GM23338 (cell line): Measurements from ENCODE around the gene CREB1. TPM values are rescaled to one million over a fixed set of nuclear protein-coding genes. Genes with fewer than 3 reads are reported as not detected.

Experiments used
- ATAC-seq: fragments of 200-7000 bp; cut with Tn5 transposase; 3 replicates; pipeline ENCODE4 v1.9.1; 2020
- DNase-seq: peaks from one replicate; pipeline ENCODE4 v3.0.0-alpha.2; 2015; ENCODE audit warnings: low spot score
- H2AFZ ChIP-seq: fragments of 200-600 bp; sonication (generic); 2 replicates; pipeline ENCODE4 v1.8.0; 2016; ENCODE audit warnings: antibody characterized with exemption, mild to moderate bottlenecking, moderate library complexity
- H3F3A ChIP-seq: fragments of 200-600 bp; sonication (generic); replicated peaks from 2 replicates; pipeline ENCODE4 v1.8.0; 2017; ENCODE audit warnings: antibody characterized with exemption, mixed run types, low read depth
- H3K27ac ChIP-seq: fragments of 200-600 bp; sonication (generic); 2 replicates; pipeline ENCODE4 v1.6.1; 2016; ENCODE audit warnings: low read depth
- H3K27me3 ChIP-seq: fragments of 200-600 bp; sonication (generic); 2 replicates; pipeline ENCODE4 v1.8.0; 2016; ENCODE audit warnings: mild to moderate bottlenecking, mixed run types, moderate library complexity; ENCODE audit not compliant: insufficient read depth
- H3K36me3 ChIP-seq: fragments of 200-600 bp; sonication (generic); 2 replicates; pipeline ENCODE4 v1.8.0; 2016; ENCODE audit warnings: mild to moderate bottlenecking; ENCODE audit not compliant: insufficient read depth
- H3K4me1 ChIP-seq: fragments of 200-600 bp; sonication (generic); 2 replicates; pipeline ENCODE4 v1.8.0; 2016; ENCODE audit warnings: mild to moderate bottlenecking, moderate library complexity; ENCODE audit not compliant: insufficient read depth
- H3K4me2 ChIP-seq: fragments of 200-600 bp; sonication (generic); 2 replicates; pipeline ENCODE4 v1.7.1; 2017; ENCODE audit warnings: mixed run types
- H3K4me3 ChIP-seq: fragments of 200-600 bp; sonication (generic); 2 replicates; pipeline ENCODE4 v1.6.1; 2016; ENCODE audit warnings: mixed run types
- H3K79me2 ChIP-seq: fragments of 200-600 bp; sonication (generic); replicated peaks from 2 replicates; pipeline ENCODE4 v1.8.0; 2017; ENCODE audit warnings: mild to moderate bottlenecking; ENCODE audit not compliant: insufficient read depth
- H3K9me2 ChIP-seq: fragments of 200-600 bp; sonication (generic); 2 replicates; pipeline ENCODE4 v1.8.0; 2017; ENCODE audit not compliant: insufficient read depth
- H4K20me1 ChIP-seq: fragments of 200-600 bp; sonication (generic); replicated peaks from 2 replicates; pipeline ENCODE4 v1.8.0; 2017; ENCODE audit warnings: mild to moderate bottlenecking; ENCODE audit not compliant: insufficient read depth
- H3K27ac Mint-ChIP-seq: 2 replicates; pipeline ENCODE4 v1.8.0; 2020; ENCODE audit warnings: inconsistent platforms, mild to moderate bottlenecking, moderate library complexity, mixed read lengths
- H3K27me3 Mint-ChIP-seq: 3 replicates; pipeline ENCODE4 v1.8.0; 2022; ENCODE audit warnings: low read depth, mild to moderate bottlenecking, moderate library complexity, mixed read lengths, inconsistent platforms; ENCODE audit not compliant: insufficient read depth, poor library complexity
- H3K36me3 Mint-ChIP-seq: 3 replicates; pipeline ENCODE4 v1.8.0; 2021; ENCODE audit warnings: low read depth, mild to moderate bottlenecking, inconsistent platforms, moderate library complexity, mixed read lengths
- H3K4me1 Mint-ChIP-seq: 3 replicates; pipeline ENCODE4 v1.8.0; 2020; ENCODE audit warnings: mild to moderate bottlenecking, inconsistent platforms, mixed read lengths
- H3K4me3 Mint-ChIP-seq: 3 replicates; pipeline ENCODE4 v1.8.0; 2021; ENCODE audit warnings: moderate library complexity, mild to moderate bottlenecking, inconsistent platforms, mixed read lengths
- H3K9me3 Mint-ChIP-seq: 3 replicates; pipeline ENCODE4 v1.8.0; 2020; ENCODE audit warnings: moderate library complexity, mild to moderate bottlenecking, inconsistent platforms, mixed read lengths
- CREB1 ChIP-seq: fragments of 250-450 bp; sonication (Bioruptor Pico); IDR thresholded peaks from 2 replicates; pipeline ENCODE4 v1.5.0; 2020; ENCODE audit warnings: low read depth, mild to moderate bottlenecking, moderate library complexity
- CTCF ChIP-seq, 2 experiments: fragments of 200-600 bp in 1 of 2; sonication (generic) in 1 of 2; conservative IDR thresholded peaks; 2 replicates each; pipeline versions ENCODE4 v1.5.1 to v1.6.1; 2016 to 2017; ENCODE audit warnings: antibody characterized with exemption in 2 of 2, low read depth in 2 of 2, mild to moderate bottlenecking in 2 of 2, moderate library complexity in 1 of 2
- EZH2 ChIP-seq: fragments of 200-600 bp; sonication (generic); IDR thresholded peaks from one replicate; pipeline ENCODE4 v1.8.0; 2017; ENCODE audit warnings: antibody characterized with exemption, mild to moderate bottlenecking, low read depth; ENCODE audit not compliant: unreplicated experiment
- EZH2phosphoT487 ChIP-seq: fragments of 200-600 bp; sonication (generic); IDR thresholded peaks from one replicate; pipeline ENCODE4 v1.8.1; 2018; ENCODE audit warnings: antibody characterized with exemption; ENCODE audit not compliant: unreplicated experiment
- JUNB ChIP-seq: IDR thresholded peaks from one replicate; pipeline ENCODE4 v1.6.1; 2016; ENCODE audit warnings: antibody characterized with exemption; ENCODE audit not compliant: unreplicated experiment
- NANOG ChIP-seq: IDR thresholded peaks from 2 replicates; pipeline ENCODE4 v1.6.1; 2016; ENCODE audit warnings: antibody characterized with exemption, borderline replicate concordance
- POLR2AphosphoS5 ChIP-seq: IDR thresholded peaks from 2 replicates; pipeline ENCODE4 v1.6.1; 2016; ENCODE audit warnings: antibody characterized with exemption, low read depth
- REST ChIP-seq: IDR thresholded peaks from one replicate; pipeline ENCODE4 v1.6.1; 2018; ENCODE audit warnings: antibody characterized with exemption; ENCODE audit not compliant: unreplicated experiment
- STAT1 ChIP-seq: IDR thresholded peaks from one replicate; pipeline ENCODE4 v1.6.1; 2016; ENCODE audit warnings: antibody characterized with exemption; ENCODE audit not compliant: unreplicated experiment
- ZNF114 ChIP-seq: fragments of 250-450 bp; sonication (Bioruptor Pico); IDR thresholded peaks from 2 replicates; pipeline ENCODE4 v1.5.0; 2020; ENCODE audit warnings: mild to moderate bottlenecking, moderate library complexity
- ZNF331 ChIP-seq: fragments of 250-450 bp; sonication (Bioruptor Pico); IDR thresholded peaks from 2 replicates; pipeline ENCODE4 v1.5.0; 2020; ENCODE audit warnings: low read depth, mild to moderate bottlenecking, moderate library complexity
- polyA plus RNA-seq: library from polyadenylated mRNA; unstranded; fragments of >200 nt; fragmentation: Nextera tagmentation; extraction: Ambion mirVana; gene quantifications from 2 replicates; pipeline ENCODE4 v1.2.1, GENCODE V29; 2016
- total RNA-seq: library from RNA; depleted of rRNA; stranded (reverse); fragments of >200 nt; shearing (Covaris generic); gene quantifications from 2 replicates; pipeline ENCODE4 v1.2.3, GENCODE V29; 2014
- TF ChIP-seq, protein P1 (sequence below): IDR thresholded peaks from 2 replicates; pipeline ENCODE4 v1.6.1; 2016; ENCODE audit warnings: antibody characterized with exemption
- TF ChIP-seq, protein P2 (sequence below): fragments of 250-450 bp; sonication (Bioruptor Pico); IDR thresholded peaks from 2 replicates; pipeline ENCODE4 v1.5.0; 2020; ENCODE audit warnings: mild to moderate bottlenecking, moderate library complexity

Gene CREB1
- total and polyA plus RNA-seq, 2 experiments from 2014 or later: 40.3 to 104 TPM

- H4K20me1 ChIP-seq: peaks cover 6% of the 10 kb centered on the region; the same call in 1 of the 2 replicates
- no peak for TF ChIP-seq NANOG
- TF ChIP-seq REST: no peak
- TF ChIP-seq EZH2: no peak
- no peak for TF ChIP-seq CTCF (conservative IDR thresholded peaks at IDR 0.05; ENCODE audit: low read depth in 2 of 2)
- no peak for TF ChIP-seq EZH2phosphoT487
- no peak for TF ChIP-seq ZNF114 (CRISPR knock-in tag)
- no peak for TF ChIP-seq ZNF331 (CRISPR knock-in tag)
- no peak for TF ChIP-seq POLR2AphosphoS5
- no peak for TF ChIP-seq JUNB
- TF ChIP-seq, protein P1, sequence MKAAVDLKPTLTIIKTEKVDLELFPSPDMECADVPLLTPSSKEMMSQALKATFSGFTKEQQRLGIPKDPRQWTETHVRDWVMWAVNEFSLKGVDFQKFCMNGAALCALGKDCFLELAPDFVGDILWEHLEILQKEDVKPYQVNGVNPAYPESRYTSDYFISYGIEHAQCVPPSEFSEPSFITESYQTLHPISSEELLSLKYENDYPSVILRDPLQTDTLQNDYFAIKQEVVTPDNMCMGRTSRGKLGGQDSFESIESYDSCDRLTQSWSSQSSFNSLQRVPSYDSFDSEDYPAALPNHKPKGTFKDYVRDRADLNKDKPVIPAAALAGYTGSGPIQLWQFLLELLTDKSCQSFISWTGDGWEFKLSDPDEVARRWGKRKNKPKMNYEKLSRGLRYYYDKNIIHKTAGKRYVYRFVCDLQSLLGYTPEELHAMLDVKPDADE: no peak
- TF ChIP-seq, protein P2, sequence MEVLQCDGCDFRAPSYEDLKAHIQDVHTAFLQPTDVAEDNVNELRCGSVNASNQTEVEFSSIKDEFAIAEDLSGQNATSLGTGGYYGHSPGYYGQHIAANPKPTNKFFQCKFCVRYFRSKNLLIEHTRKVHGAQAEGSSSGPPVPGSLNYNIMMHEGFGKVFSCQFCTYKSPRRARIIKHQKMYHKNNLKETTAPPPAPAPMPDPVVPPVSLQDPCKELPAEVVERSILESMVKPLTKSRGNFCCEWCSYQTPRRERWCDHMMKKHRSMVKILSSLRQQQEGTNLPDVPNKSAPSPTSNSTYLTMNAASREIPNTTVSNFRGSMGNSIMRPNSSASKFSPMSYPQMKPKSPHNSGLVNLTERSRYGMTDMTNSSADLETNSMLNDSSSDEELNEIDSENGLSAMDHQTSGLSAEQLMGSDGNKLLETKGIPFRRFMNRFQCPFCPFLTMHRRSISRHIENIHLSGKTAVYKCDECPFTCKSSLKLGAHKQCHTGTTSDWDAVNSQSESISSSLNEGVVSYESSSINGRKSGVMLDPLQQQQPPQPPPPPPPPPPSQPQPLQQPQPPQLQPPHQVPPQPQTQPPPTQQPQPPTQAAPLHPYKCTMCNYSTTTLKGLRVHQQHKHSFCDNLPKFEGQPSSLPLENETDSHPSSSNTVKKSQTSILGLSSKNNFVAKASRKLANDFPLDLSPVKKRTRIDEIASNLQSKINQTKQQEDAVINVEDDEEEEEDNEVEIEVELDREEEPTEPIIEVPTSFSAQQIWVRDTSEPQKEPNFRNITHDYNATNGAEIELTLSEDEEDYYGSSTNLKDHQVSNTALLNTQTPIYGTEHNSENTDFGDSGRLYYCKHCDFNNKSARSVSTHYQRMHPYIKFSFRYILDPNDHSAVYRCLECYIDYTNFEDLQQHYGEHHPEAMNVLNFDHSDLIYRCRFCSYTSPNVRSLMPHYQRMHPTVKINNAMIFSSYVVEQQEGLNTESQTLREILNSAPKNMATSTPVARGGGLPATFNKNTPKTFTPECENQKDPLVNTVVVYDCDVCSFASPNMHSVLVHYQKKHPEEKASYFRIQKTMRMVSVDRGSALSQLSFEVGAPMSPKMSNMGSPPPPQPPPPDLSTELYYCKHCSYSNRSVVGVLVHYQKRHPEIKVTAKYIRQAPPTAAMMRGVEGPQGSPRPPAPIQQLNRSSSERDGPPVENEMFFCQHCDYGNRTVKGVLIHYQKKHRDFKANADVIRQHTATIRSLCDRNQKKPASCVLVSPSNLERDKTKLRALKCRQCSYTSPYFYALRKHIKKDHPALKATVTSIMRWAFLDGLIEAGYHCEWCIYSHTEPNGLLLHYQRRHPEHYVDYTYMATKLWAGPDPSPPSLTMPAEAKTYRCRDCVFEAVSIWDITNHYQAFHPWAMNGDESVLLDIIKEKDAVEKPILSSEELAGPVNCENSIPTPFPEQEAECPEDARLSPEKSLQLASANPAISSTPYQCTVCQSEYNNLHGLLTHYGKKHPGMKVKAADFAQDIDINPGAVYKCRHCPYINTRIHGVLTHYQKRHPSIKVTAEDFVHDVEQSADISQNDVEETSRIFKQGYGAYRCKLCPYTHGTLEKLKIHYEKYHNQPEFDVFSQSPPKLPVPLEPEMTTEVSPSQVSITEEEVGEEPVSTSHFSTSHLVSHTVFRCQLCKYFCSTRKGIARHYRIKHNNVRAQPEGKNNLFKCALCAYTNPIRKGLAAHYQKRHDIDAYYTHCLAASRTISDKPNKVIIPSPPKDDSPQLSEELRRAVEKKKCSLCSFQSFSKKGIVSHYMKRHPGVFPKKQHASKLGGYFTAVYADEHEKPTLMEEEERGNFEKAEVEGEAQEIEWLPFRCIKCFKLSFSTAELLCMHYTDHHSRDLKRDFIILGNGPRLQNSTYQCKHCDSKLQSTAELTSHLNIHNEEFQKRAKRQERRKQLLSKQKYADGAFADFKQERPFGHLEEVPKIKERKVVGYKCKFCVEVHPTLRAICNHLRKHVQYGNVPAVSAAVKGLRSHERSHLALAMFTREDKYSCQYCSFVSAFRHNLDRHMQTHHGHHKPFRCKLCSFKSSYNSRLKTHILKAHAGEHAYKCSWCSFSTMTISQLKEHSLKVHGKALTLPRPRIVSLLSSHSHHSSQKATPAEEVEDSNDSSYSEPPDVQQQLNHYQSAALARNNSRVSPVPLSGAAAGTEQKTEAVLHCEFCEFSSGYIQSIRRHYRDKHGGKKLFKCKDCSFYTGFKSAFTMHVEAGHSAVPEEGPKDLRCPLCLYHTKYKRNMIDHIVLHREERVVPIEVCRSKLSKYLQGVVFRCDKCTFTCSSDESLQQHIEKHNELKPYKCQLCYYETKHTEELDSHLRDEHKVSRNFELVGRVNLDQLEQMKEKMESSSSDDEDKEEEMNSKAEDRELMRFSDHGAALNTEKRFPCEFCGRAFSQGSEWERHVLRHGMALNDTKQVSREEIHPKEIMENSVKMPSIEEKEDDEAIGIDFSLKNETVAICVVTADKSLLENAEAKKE (CRISPR knock-in tag): no peak
- TF ChIP-seq STAT1: no peak
- no peak for TF ChIP-seq CREB1
- no peaks in the 10 kb centered on the region; the same call in 1 of the 2 replicates for H3F3A ChIP-seq
- no peak overlapping the region for H3K27ac Mint-ChIP-seq
- H3K4me2 ChIP-seq: no peak overlapping the region
- H3K27me3 Mint-ChIP-seq: peaks cover 2% of the 10 kb centered on the region
- DNase-seq (no peak), ATAC-seq (no peak)
- H2AFZ ChIP-seq: no peak overlapping the region
- no peaks in the 10 kb centered on the region for H3K4me1 Mint-ChIP-seq
- H3K4me3 Mint-ChIP-seq: no peak overlapping the region
- peaks cover 28% of the 10 kb centered on the region for H3K79me2 ChIP-seq
- peaks cover 72% of the 10 kb centered on the region for H3K36me3 Mint-ChIP-seq
- H3K9me3 Mint-ChIP-seq: no peaks in the 10 kb centered on the region
- H3K27ac ChIP-seq: no peak overlapping the region
- H3K36me3 ChIP-seq: peaks cover 28% of the 10 kb centered on the region
- H3K9me2 ChIP-seq: no peaks in the 10 kb centered on the region
- no peaks in the 10 kb centered on the region for H3K27me3 ChIP-seq
- no peak overlapping the region for H3K4me3 ChIP-seq
- no peaks in the 10 kb centered on the region for H3K4me1 ChIP-seq
Observed at GRCh38 chr2:207593277-207593676, 63.5 kb downstream of the CREB1 start.
